B cell (primary cell): ENCODE measurements around the gene MAP2K6.

ENCODE experiments used
- CTCF ChIP-seq: fragments of 200-600 bp; IDR thresholded peaks from one replicate; pipeline ENCODE4 v1.8.0; 2022; ENCODE audit warnings: antibody characterized with exemption, mild to moderate bottlenecking
- EZH2 ChIP-seq: IDR thresholded peaks from 2 replicates; pipeline ENCODE4 v1.6.1; 2012; ENCODE audit warnings: borderline replicate concordance, low read depth, mild to moderate bottlenecking, moderate library complexity, low read length; ENCODE audit not compliant: insufficient read depth, poor library complexity, severe bottlenecking

- no peak for TF ChIP-seq CTCF
- TF ChIP-seq EZH2: no peak
These were observed 24.3 kb downstream of the MAP2K6 start for GRCh38 chr17:69438776-69439175.
